ENCODE data around the gene REEP3. TPM values are rescaled to one million over a fixed set of nuclear protein-coding genes. Genes with fewer than 3 reads are reported as not detected.

REEP3 gene
- polyA plus RNA-seq, 1 donor from 2014 or later = 6.9 TPM

DNA sequence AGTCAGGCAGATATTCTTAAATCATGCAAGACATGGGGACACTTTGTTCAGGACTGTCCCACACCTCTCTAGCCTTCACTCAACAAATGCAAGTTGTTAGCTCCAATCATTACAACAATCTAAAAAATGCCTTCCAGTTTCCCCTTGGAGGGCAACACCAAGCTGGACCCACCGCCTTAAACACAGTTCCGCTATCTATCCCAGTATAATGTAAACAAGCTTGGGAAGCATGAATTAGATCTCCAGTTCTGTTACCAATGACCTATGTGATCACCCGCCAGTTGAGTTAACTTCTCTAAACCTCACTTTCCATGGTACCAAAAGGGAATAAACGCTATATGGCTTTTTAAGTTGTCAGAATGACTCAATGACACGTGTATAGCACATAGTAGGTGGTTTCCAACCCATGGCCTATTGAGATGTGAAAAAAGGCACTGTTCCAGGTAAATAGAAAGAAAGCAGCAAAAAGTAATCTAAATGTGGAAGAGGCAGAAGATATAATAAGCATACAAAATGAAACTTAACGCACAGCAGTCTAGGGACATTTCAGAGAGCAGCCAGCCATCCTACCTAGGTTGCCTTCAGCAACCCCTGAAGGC, 2.4 kb upstream of the REEP3 start:
- Histone ChIP-seq H3K9me2 (ENCODE audit: insufficient read depth, low read length) (no peaks in the 10 kb centered on the region), H3F3A (ENCODE audit: insufficient read depth, low read length, poor library complexity, severe bottlenecking) (peaks cover 6% of the 10 kb centered on the region), H3K27ac (ENCODE audit: low read length) (no peak overlapping the region), H3K27me3 (ENCODE audit: insufficient read depth, low read depth, low read length) (no peaks in the 10 kb centered on the region), H3K9ac (ENCODE audit: low read length) (no peak overlapping the region), H3K4me2 (ENCODE audit: low read length) (peak overlapping the region; percentile 75), H3K4me3 (ENCODE audit: low read length) (peak overlapping the region; percentile 77), H2AFZ (ENCODE audit: low read depth, low read length) (no peak overlapping the region), H3K9me3 (ENCODE audit: low read length) (no peaks in the 10 kb centered on the region), H3K36me3 (ENCODE audit: insufficient read depth, low read length) (no peaks in the 10 kb centered on the region), H3K79me2 (replicated peaks; ENCODE audit: insufficient read depth, low read length) (peaks cover 78% of the 10 kb centered on the region), H4K20me1 (ENCODE audit: insufficient read depth) (no peaks in the 10 kb centered on the region)
- no peak for TF ChIP-seq RAD21 (conservative IDR thresholded peaks at IDR 0.05)
- TF ChIP-seq EZH2 (IDR thresholded peaks at IDR 0.05; ENCODE audit: borderline replicate concordance, insufficient read depth, low read length, poor library complexity, severe bottlenecking) = no peak

- no peaks in the 10 kb centered on the region for H3K27me3 ChIP-seq (ENCODE audit: insufficient read depth, low read depth, low read length)
- peaks cover 6% of the 10 kb centered on the region for H3F3A ChIP-seq (ENCODE audit: insufficient read depth, low read length, poor library complexity, severe bottlenecking)
- H3K36me3 ChIP-seq (ENCODE audit: insufficient read depth, low read length) = no peaks in the 10 kb centered on the region
- peaks cover 77% of the 10 kb centered on the region for H3K79me2 ChIP-seq (replicated peaks; ENCODE audit: insufficient read depth, low read length)
- H2AFZ ChIP-seq (ENCODE audit: low read depth, low read length) = peak overlapping the region; percentile 85
- H3K4me2 ChIP-seq (ENCODE audit: low read length) = peak overlapping the region; percentile 46
- H3K9ac ChIP-seq (ENCODE audit: low read length) = peak overlapping the region; percentile 98
- no peaks in the 10 kb centered on the region for H3K9me2 ChIP-seq (ENCODE audit: insufficient read depth, low read length)
- peak; percentile 48 for TF ChIP-seq RAD21 (conservative IDR thresholded peaks at IDR 0.05)
- TF ChIP-seq EP300 (conservative IDR thresholded peaks at IDR 0.05; ENCODE audit: poor library complexity, severe bottlenecking) = peak; percentile 76
- peak; percentile 26 for TF ChIP-seq CTCF (IDR thresholded peaks at IDR 0.05; ENCODE audit: poor library complexity, severe bottlenecking)
- TF ChIP-seq EZH2 (IDR thresholded peaks at IDR 0.05; ENCODE audit: borderline replicate concordance, insufficient read depth, low read length, poor library complexity, severe bottlenecking) = no peak
- TF ChIP-seq REST (IDR thresholded peaks at IDR 0.05; ENCODE audit: borderline replicate concordance) = peak; percentile 85
- peak; percentile 97 for TF ChIP-seq POLR2AphosphoS5 (IDR thresholded peaks at IDR 0.05)
- TF ChIP-seq SMC3 (conservative IDR thresholded peaks at IDR 0.05; ENCODE audit: poor library complexity) = peak; percentile 47
- peak; percentile 92 for TF ChIP-seq TAF1 (IDR thresholded peaks at IDR 0.05; ENCODE audit: low read depth)
- peak; percentile 73 for TF ChIP-seq MXI1 (conservative IDR thresholded peaks at IDR 0.05; ENCODE audit: poor library complexity, severe bottlenecking)
- H3K27ac ChIP-seq (ENCODE audit: low read length) = peak overlapping the region; percentile 99
- H4K20me1 ChIP-seq (ENCODE audit: insufficient read depth) = no peaks in the 10 kb centered on the region
- H3K4me3 ChIP-seq (ENCODE audit: low read length) = peak overlapping the region; percentile 72
- H3K9me3 ChIP-seq (ENCODE audit: low read length) = no peaks in the 10 kb centered on the region
These were observed 445 bp downstream of the REEP3 start for GRCh38 chr10:63521416-63522276.
